Trophoblast cell (in vitro differentiated cells and primary cell): ENCODE results near the gene GZMA.

ENCODE experiments used
- DNase-seq, 2 donors: peaks; one replicate each; pipeline ENCODE4 v3.0.0-alpha.2; 2016
- H2AFZ ChIP-seq: 2 replicates; pipeline ENCODE4 v1.6.1; 2013; ENCODE audit warnings: low read length, moderate library complexity, mild to moderate bottlenecking; ENCODE audit not compliant: insufficient read depth, poor library complexity
- H2AK5ac ChIP-seq: 2 replicates; pipeline ENCODE4 v1.6.1; 2013; ENCODE audit warnings: mild to moderate bottlenecking, low read length
- H2BK120ac ChIP-seq: 2 replicates; pipeline ENCODE4 v1.6.1; 2013; ENCODE audit warnings: low read length, mild to moderate bottlenecking, moderate library complexity; ENCODE audit not compliant: insufficient read depth, poor library complexity
- H2BK12ac ChIP-seq: 2 replicates; pipeline ENCODE4 v1.6.1; 2013; ENCODE audit warnings: mild to moderate bottlenecking, low read length, moderate library complexity
- H2BK5ac ChIP-seq: 2 replicates; pipeline ENCODE4 v1.6.1; 2013; ENCODE audit warnings: low read length, low read depth, moderate library complexity, mild to moderate bottlenecking; ENCODE audit not compliant: poor library complexity
- H3K14ac ChIP-seq: 2 replicates; pipeline ENCODE4 v1.6.1; 2013; ENCODE audit warnings: mild to moderate bottlenecking, low read length
- H3K18ac ChIP-seq: 2 replicates; pipeline ENCODE4 v1.6.1; 2013; ENCODE audit warnings: mild to moderate bottlenecking, low read length
- H3K23ac ChIP-seq: 2 replicates; pipeline ENCODE4 v1.6.1; 2013; ENCODE audit warnings: low read length
- H3K27ac ChIP-seq: 2 replicates; pipeline ENCODE4 v1.5.1; 2013; ENCODE audit warnings: low read depth, mild to moderate bottlenecking, inconsistent platforms, low read length, moderate library complexity
- H3K27me3 ChIP-seq: 2 replicates; pipeline ENCODE4 v1.6.1; 2013; ENCODE audit warnings: inconsistent platforms, mild to moderate bottlenecking, low read length, moderate library complexity; ENCODE audit not compliant: insufficient read depth
- H3K36me3 ChIP-seq, 2 experiments: 1 replicate in 1 of 2; 2 replicates in 1 of 2; pipeline ENCODE4 v1.6.1; 2013; ENCODE audit warnings: low read length in 2 of 2, mild to moderate bottlenecking in 2 of 2, moderate library complexity in 1 of 2; ENCODE audit not compliant: insufficient read depth in 2 of 2, control insufficient read depth in 1 of 2
- H3K4ac ChIP-seq: 2 replicates; pipeline ENCODE4 v1.6.1; 2013; ENCODE audit warnings: low read depth, mild to moderate bottlenecking, low read length, moderate library complexity
- H3K4me1 ChIP-seq, 2 experiments: 1 replicate in 1 of 2; 2 replicates in 1 of 2; pipeline ENCODE4 v1.6.1; 2013; ENCODE audit warnings: low read length in 2 of 2, mild to moderate bottlenecking in 2 of 2, moderate library complexity in 1 of 2; ENCODE audit not compliant: insufficient read depth in 2 of 2, control insufficient read depth in 1 of 2
- H3K4me2 ChIP-seq: 2 replicates; pipeline ENCODE4 v1.6.1; 2013; ENCODE audit warnings: inconsistent platforms, mild to moderate bottlenecking, low read length, moderate library complexity
- H3K4me3 ChIP-seq: 2 replicates; pipeline ENCODE4 v1.5.1; 2013; ENCODE audit warnings: mild to moderate bottlenecking, low read depth, low read length, inconsistent platforms
- H3K79me1 ChIP-seq: one replicate; pipeline ENCODE4 v1.6.1; 2013; ENCODE audit warnings: low read length
- H3K79me2 ChIP-seq: 2 replicates; pipeline ENCODE4 v1.6.1; 2013; ENCODE audit warnings: low read length, mild to moderate bottlenecking; ENCODE audit not compliant: control insufficient read depth, insufficient read depth, poor library complexity
- H3K9ac ChIP-seq: 2 replicates; pipeline ENCODE4 v1.6.1; 2013; ENCODE audit warnings: mild to moderate bottlenecking, low read length
- H3K9me3 ChIP-seq: 2 replicates; pipeline ENCODE4 v1.6.1; 2013; ENCODE audit warnings: low read depth, mild to moderate bottlenecking, control low read depth, inconsistent platforms, low read length; ENCODE audit not compliant: insufficient read depth
- H4K12ac ChIP-seq: 2 replicates; pipeline ENCODE4 v1.6.1; 2013; ENCODE audit warnings: low read depth, mild to moderate bottlenecking, low read length, moderate library complexity
- H4K8ac ChIP-seq: 2 replicates; pipeline ENCODE4 v1.6.1; 2013; ENCODE audit warnings: low read depth, mild to moderate bottlenecking, low read length, moderate library complexity
- H4K91ac ChIP-seq: one replicate; pipeline ENCODE4 v1.6.1; 2013; ENCODE audit warnings: low read depth, mild to moderate bottlenecking, low read length, moderate library complexity
- WGBS: extraction: QIAGEN DNeasy Blood & Tissue Kit; methylation state at CpG from one replicate; pipeline ENCODE4 v1.1.7; 2013; ENCODE audit warnings: missing lambda C conversion rate; ENCODE audit not compliant: insufficient read length, insufficient coverage; ENCODE audit errors: extremely low coverage; 5-methylcytosine and 5-hydroxymethylcytosine counted together

The GZMA gene

GRCh38 chr5:55108661-55109060 is 6.2 kb downstream of the GZMA start:
- Histone ChIP-seq H3K36me3 (no peaks in the 10 kb centered on the region), H3K79me1 (no peaks in the 10 kb centered on the region), H2AK5ac (no peak overlapping the region), H3K4me3 (no peak overlapping the region), H3K4me2 (no peak overlapping the region), H3K27me3 (no peaks in the 10 kb centered on the region), H3K9me3 (no peaks in the 10 kb centered on the region), H3K4ac (no peak overlapping the region), H3K18ac (no peak overlapping the region), H3K79me2 (no peaks in the 10 kb centered on the region), H4K12ac (no peak overlapping the region), H3K9ac (no peak overlapping the region), H4K8ac (no peak overlapping the region), H2BK5ac (no peak overlapping the region), H3K4me1 (no peaks in the 10 kb centered on the region), H2BK120ac (no peak overlapping the region), H4K91ac (no peak overlapping the region), H2BK12ac (no peak overlapping the region), H2AFZ (no peak overlapping the region), H3K27ac (no peak overlapping the region), H3K23ac (no peak overlapping the region), H3K14ac (no peak overlapping the region)
- no CpG with 5 or more reads among the region's 3 CpGs for WGBS
- no peak for DNase-seq

- no peak overlapping the region for H3K9ac ChIP-seq
- H3K23ac ChIP-seq: no peak overlapping the region
- no peaks in the 10 kb centered on the region for H3K36me3 ChIP-seq
- no peak overlapping the region for H4K91ac ChIP-seq
- no peaks in the 10 kb centered on the region for H3K79me2 ChIP-seq
- no peak overlapping the region for H3K18ac ChIP-seq
- no peak overlapping the region for H3K27ac ChIP-seq
- H3K4me3 ChIP-seq: no peak overlapping the region
- no peak for DNase-seq
- no peak overlapping the region for H3K4me2 ChIP-seq
- H2AFZ ChIP-seq: no peak overlapping the region
- H2AK5ac ChIP-seq: no peak overlapping the region
- H3K14ac ChIP-seq: no peak overlapping the region
- H3K4me1 ChIP-seq: no peaks in the 10 kb centered on the region
- H2BK120ac ChIP-seq: no peak overlapping the region
- no peak overlapping the region for H4K12ac ChIP-seq
- no peak overlapping the region for H3K4ac ChIP-seq
- no peaks in the 10 kb centered on the region for H3K27me3 ChIP-seq
- no peaks in the 10 kb centered on the region for H3K9me3 ChIP-seq
- no peaks in the 10 kb centered on the region for H3K79me1 ChIP-seq
- no peak overlapping the region for H2BK5ac ChIP-seq
- no CpG with 5 or more reads among the region's 2 CpGs for WGBS
- no peak overlapping the region for H2BK12ac ChIP-seq
- H4K8ac ChIP-seq: no peak overlapping the region
Measured at GRCh38 chr5:55110217-55110616, 7.8 kb downstream of the GZMA start.

- Histone ChIP-seq H2BK12ac (no peak overlapping the region), H2BK5ac (no peak overlapping the region), H3K18ac (no peak overlapping the region), H3K4me3 (no peak overlapping the region), H3K79me2 (no peaks in the 10 kb centered on the region), H3K9ac (no peak overlapping the region), H3K27me3 (no peaks in the 10 kb centered on the region), H3K79me1 (no peaks in the 10 kb centered on the region), H3K23ac (no peak overlapping the region), H3K4me2 (no peak overlapping the region), H2AK5ac (no peak overlapping the region), H4K8ac (no peak overlapping the region), H3K4ac (no peak overlapping the region), H3K4me1 (no peaks in the 10 kb centered on the region), H2BK120ac (no peak overlapping the region), H2AFZ (no peak overlapping the region), H3K36me3 (no peaks in the 10 kb centered on the region), H4K91ac (no peak overlapping the region), H3K14ac (no peak overlapping the region), H3K9me3 (peaks cover 1% of the 10 kb centered on the region), H4K12ac (no peak overlapping the region), H3K27ac (no peak overlapping the region)
- DNase-seq: no peak
Measured at GRCh38 chr5:55113327-55113726, 10.9 kb downstream of the GZMA start.

GRCh38 chr5:55114061-55114460 is 11.6 kb downstream of the GZMA start:
- Histone ChIP-seq H2BK5ac (no peak overlapping the region), H2AK5ac (no peak overlapping the region), H4K91ac (no peak overlapping the region), H2BK12ac (no peak overlapping the region), H3K18ac (no peak overlapping the region), H3K79me2 (no peaks in the 10 kb centered on the region), H3K79me1 (no peaks in the 10 kb centered on the region), H2BK120ac (no peak overlapping the region), H3K23ac (no peak overlapping the region), H4K8ac (no peak overlapping the region), H3K27ac (no peak overlapping the region), H3K4me1 (no peaks in the 10 kb centered on the region), H3K4ac (no peak overlapping the region), H3K9me3 (peaks cover 1% of the 10 kb centered on the region), H2AFZ (no peak overlapping the region), H3K4me2 (no peak overlapping the region), H3K4me3 (no peak overlapping the region), H4K12ac (no peak overlapping the region), H3K27me3 (no peaks in the 10 kb centered on the region), H3K14ac (no peak overlapping the region), H3K36me3 (no peaks in the 10 kb centered on the region), H3K9ac (no peak overlapping the region)
- no CpG with 5 or more reads among the region's 3 CpGs for WGBS
- no peak for DNase-seq
